Astrocyte of the cerebellum (primary cell): ENCODE measurements around the gene KIF17.

Experiments
- DNase-seq: peaks from one replicate; pipeline ENCODE4 v3.0.0-alpha.2; 2011; ENCODE audit warnings: low read depth
- H3K4me3 ChIP-seq: 2 replicates; pipeline ENCODE4 v1.5.1; 2011; ENCODE audit warnings: mild to moderate bottlenecking, low read depth, low read length, moderate library complexity
- in situ Hi-C: cut with HindIII; loops from 2 replicates; pipeline ENCODE4 v1.10.0; 2017; ENCODE audit warnings: low sequenced_read_pairs
- TF ChIP-seq, protein P1 (sequence below): IDR thresholded peaks from 2 replicates; pipeline ENCODE4 v1.5.1; 2012; ENCODE audit warnings: low read length, low read depth, moderate library complexity, mild to moderate bottlenecking; ENCODE audit errors: missing control alignments

Gene KIF17

DNA sequence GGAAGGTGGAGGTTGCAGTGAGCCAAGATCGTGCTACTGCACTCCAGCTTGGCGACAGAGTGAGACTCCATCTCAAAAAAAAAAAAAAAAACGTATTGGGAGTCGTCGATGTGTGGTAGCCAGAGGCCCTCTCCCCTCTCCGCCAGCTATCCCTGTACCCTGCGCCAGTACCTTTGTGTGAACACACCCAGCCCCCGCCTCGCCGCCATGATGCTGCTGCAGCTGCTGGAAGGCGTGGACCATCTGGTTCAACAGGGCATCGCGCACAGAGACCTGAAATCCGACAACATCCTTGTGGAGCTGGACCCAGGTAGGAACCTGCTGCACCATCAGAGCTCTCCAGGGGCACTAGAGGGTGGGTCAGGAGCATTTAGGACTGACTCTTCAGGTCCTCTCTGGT, 72.4 kb downstream of the KIF17 start:
- no peak for DNase-seq
- no peak overlapping the region for H3K4me3 ChIP-seq
- TF ChIP-seq, protein P1, sequence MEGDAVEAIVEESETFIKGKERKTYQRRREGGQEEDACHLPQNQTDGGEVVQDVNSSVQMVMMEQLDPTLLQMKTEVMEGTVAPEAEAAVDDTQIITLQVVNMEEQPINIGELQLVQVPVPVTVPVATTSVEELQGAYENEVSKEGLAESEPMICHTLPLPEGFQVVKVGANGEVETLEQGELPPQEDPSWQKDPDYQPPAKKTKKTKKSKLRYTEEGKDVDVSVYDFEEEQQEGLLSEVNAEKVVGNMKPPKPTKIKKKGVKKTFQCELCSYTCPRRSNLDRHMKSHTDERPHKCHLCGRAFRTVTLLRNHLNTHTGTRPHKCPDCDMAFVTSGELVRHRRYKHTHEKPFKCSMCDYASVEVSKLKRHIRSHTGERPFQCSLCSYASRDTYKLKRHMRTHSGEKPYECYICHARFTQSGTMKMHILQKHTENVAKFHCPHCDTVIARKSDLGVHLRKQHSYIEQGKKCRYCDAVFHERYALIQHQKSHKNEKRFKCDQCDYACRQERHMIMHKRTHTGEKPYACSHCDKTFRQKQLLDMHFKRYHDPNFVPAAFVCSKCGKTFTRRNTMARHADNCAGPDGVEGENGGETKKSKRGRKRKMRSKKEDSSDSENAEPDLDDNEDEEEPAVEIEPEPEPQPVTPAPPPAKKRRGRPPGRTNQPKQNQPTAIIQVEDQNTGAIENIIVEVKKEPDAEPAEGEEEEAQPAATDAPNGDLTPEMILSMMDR, result no peak
- in situ Hi-C loops, result loop anchor here (25.0 kb wide), 1 partner anchor 108 kb away; no protein-coding TSS in a partner anchor

DNA sequence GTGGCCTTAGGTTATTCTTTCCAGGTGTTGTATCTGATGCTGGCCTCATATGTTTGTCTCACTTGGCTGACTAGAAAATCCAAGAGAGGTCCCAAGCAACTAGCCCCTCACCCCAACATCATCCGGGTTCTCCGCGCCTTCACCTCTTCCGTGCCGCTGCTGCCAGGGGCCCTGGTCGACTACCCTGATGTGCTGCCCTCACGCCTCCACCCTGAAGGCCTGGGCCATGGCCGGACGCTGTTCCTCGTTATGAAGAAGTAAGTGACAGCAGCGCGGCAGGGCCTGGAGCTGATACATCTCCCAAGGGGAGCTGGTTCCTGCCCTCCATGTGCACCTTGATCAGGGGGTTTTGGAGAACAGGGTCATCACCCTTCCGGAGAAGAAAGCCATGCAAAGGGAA, 73.4 kb downstream of the KIF17 start:
- TF ChIP-seq, protein P1, result no peak
- no peak for DNase-seq
- in situ Hi-C loops, result loop anchor here (25.0 kb wide), 1 partner anchor 107 kb away; no protein-coding TSS in a partner anchor
- H3K4me3 ChIP-seq, result no peak overlapping the region

DNA sequence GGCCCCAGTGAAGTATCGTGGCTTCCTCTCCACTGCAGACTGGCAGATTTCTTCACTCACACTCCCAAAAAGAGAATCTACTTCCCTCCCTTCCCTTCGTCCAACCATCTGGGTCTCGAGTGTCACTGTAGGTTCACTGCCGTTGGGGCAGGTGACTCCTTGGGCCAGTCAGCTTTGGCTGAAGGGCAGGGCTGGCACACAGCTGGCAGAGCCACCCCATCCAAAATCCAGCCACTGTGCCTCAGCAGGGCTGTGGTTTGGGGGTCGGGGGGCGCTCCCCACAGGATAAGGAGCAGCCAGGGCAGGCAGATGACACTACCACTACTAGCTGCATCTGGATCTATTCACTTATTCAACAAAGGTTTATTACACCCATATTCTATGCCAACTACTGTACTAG, 74.7 kb downstream of the KIF17 start:
- in situ Hi-C loops, result loop anchor here (25.0 kb wide), 1 partner anchor 106 kb away; no protein-coding TSS in a partner anchor
- TF ChIP-seq, protein P1, result no peak
- no peak overlapping the region for H3K4me3 ChIP-seq
- DNase-seq, result no peak

DNA sequence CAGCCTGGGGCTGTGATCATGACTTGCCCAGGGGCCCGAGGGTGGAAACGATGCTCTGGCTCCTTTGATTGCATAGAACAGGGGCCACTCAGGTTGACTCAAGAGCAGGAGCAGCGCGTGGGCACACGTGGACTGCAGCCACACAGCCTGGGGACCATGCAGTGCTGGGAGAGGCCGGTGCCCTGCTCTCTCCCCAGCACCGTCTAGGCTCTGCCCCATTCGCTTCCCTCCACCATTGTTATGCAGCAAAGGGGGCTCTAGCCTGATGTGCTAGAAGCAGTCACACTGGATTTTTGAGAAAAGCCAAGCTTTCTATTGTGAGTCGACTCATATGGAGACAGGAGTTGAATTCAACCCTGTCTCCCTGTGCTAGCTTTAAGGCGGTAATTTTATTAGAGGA, 75.8 kb downstream of the KIF17 start:
- in situ Hi-C loops, result loop anchor here (25.0 kb wide), 1 partner anchor 105 kb away; no protein-coding TSS in a partner anchor
- no peak overlapping the region for H3K4me3 ChIP-seq
- TF ChIP-seq, protein P1, result no peak
- no peak for DNase-seq

DNA sequence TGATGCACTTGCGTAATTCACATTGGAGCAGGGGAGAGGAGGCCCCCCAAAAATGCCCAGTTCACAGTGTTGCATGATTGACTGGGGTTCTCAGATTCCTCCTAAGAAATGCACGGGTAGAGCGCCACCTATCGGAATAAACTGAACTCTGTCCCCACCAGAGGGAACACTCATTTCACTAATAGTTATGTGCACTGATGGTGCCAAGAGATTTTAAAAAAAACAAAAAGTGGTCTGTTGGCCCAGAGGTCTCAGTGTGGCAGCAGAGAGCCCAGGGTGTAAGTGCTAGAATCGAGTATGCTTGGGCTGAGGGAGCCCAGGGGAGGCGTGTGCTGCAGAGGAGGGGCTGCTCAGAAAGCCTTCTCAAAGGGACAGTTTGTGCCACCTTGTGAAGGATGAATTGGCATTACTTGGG, 77.6 kb downstream of the KIF17 start:
- peak; percentile 42 for DNase-seq
- in situ Hi-C loops, result loop anchor here (25.0 kb wide), 1 partner anchor 103 kb away; no protein-coding TSS in a partner anchor
- TF ChIP-seq, protein P1, result peak; percentile 81
- no peak overlapping the region for H3K4me3 ChIP-seq

DNA sequence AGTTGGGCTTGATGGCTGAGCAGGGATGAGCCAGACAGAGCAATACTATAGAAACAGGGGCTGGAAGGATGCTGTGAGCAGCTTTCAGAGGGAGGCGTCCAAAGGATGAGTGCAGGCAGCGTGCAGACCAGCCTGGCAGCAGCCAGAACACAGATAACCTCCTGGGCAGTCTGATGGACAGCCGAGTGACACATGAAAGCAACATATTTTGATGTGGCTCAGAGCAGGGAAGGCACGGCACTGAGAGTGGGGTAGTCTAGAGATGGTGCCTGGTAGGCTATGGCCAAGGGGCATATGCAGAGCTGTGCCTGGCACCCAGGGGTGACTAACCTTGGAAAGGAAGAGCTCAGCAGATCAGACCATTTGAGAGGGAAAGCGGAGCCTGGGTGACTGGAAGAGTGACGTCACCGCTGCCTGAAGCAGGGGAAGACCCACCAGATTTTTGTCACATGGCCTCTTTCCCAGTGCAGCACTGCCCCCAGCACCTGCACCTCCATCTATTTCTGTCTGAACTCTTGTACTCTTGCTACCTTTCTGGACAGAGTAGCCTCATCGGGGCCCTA, 80.9 kb downstream of the KIF17 start:
- in situ Hi-C loops, result loop anchor here (25.0 kb wide), 1 partner anchor 100 kb away; no protein-coding TSS in a partner anchor
- DNase-seq, result no peak
- H3K4me3 ChIP-seq, result no peak overlapping the region
- TF ChIP-seq, protein P1, result no peak
